Brain microvascular endothelial cell (primary cell): ENCODE measurements around the gene LEPROT.

Experiments used
- DNase-seq: peaks from one replicate; pipeline ENCODE4 v3.0.0-alpha.2; 2020
- H3K27ac ChIP-seq: fragments of 250-450 bp; sonication (Bioruptor Pico); 2 replicates; pipeline ENCODE4 v1.5.1; 2020; ENCODE audit warnings: mild to moderate bottlenecking, moderate library complexity
- H3K27me3 ChIP-seq: fragments of 250-450 bp; sonication (Bioruptor Pico); replicated peaks from 2 replicates; pipeline ENCODE4 v1.5.1; 2020; ENCODE audit warnings: mild to moderate bottlenecking
- H3K36me3 ChIP-seq: fragments of 250-450 bp; sonication (Bioruptor Pico); replicated peaks from 2 replicates; pipeline ENCODE4 v1.5.1; 2020; ENCODE audit warnings: mild to moderate bottlenecking
- H3K4me3 ChIP-seq: 2 replicates; pipeline ENCODE4 v1.5.1; 2011; ENCODE audit warnings: low read depth, mild to moderate bottlenecking, control low read depth, low read length, moderate library complexity
- CTCF ChIP-seq: IDR thresholded peaks from 2 replicates; pipeline ENCODE4 v1.5.1; 2011; ENCODE audit warnings: low read depth, mild to moderate bottlenecking, moderate library complexity, low read length, control low read depth, inconsistent platforms; ENCODE audit errors: missing control alignments
- in situ Hi-C: cut with HindIII; loops from 2 replicates; pipeline ENCODE4 v1.10.0; 2017; ENCODE audit warnings: low sequenced_read_pairs, low pct_ligation_motif_present

Gene LEPROT

DNA sequence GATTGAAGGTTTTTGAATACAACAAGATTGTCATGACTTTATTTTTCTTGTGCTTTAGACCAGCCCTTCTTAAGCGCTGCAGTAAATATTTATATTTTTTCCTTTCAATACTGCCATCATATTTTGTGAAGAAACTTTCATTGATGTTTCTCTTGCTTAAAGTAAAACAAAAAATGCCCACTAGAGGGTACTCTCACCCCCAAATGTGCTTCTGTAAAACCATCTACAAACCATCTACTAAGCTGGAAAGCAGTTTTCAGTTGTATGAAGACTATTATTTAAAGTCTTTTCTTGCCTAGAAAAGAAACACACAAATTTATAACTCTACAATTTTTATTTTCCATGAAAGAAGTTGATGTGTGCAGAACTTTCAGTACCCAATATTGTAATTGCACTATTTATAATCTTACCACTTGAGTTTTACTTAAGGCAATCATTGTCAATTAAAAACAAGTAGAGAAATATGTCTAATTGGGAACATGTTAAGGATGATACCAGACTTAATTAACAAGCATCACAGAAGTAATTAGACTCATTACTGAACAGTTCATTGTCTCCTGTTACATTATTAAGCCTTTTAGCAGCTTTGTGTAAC is 10.7 kb downstream of the LEPROT start:
- DNase-seq: peak; percentile 48

DNA sequence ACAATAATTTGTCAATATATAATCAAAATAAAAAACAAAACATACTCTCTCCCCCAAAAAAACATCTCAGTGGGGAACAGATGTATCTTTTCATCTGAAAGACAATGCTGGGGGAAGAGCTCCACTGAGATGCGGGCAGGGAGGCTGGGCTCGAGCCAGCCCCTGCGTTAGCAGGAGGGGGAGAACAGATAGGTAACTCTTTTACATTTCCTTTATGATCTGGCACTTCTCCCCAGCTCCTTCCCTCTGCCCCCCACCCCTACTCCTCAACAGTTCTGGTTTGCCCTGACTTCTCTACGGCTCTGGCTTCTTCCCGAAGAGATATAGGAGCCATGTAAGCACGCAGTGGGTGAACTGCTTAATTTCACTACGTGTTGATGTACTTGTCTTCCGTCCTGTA is 12.4 kb downstream of the LEPROT start:
- TF ChIP-seq CTCF: no peak
- Histone ChIP-seq H3K27me3 (no peaks in the 10 kb centered on the region), H3K27ac (no peak overlapping the region), H3K36me3 (peaks cover 18% of the 10 kb centered on the region), H3K4me3 (no peak overlapping the region)
- DNase-seq: no peak
- in situ Hi-C loops: no loop called here

More for the DNA sequence above, 10.7 kb downstream of the LEPROT start:
- H3K36me3 ChIP-seq: peaks cover 29% of the 10 kb centered on the region
- no peak overlapping the region for H3K4me3 ChIP-seq
- in situ Hi-C loops: no loop called here
- TF ChIP-seq CTCF: peak; percentile 45
- no peaks in the 10 kb centered on the region for H3K27me3 ChIP-seq
- peak overlapping the region; percentile 92 for H3K27ac ChIP-seq

- Histone ChIP-seq H3K36me3 (peaks cover 18% of the 10 kb centered on the region), H3K27ac (no peak overlapping the region), H3K27me3 (no peaks in the 10 kb centered on the region), H3K4me3 (no peak overlapping the region)
- DNase-seq: no peak
- no peak for TF ChIP-seq CTCF
- in situ Hi-C loops: no loop called here
Measured at GRCh38 chr1:65434255-65434654, 13.8 kb downstream of the LEPROT start.

DNA sequence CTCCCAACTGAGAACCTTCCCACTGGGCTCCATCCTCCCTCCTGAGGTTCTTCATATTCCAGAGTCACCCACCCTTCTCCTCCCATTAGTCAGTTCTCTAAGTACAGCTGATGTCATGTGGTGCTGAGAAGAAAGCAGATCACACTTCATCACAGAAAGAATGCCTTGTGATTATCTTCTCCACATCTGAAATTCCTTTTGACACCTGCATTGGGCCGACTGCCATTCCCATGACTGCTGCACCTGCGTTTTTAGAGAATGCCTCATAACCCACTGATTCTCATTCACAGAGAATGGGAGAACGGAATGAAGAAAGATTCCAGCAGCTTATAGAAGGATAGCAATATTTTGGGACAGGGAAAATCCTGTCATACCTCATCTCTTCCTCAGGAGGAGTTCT is 14.3 kb downstream of the LEPROT start:
- DNase-seq: no peak
- no peak for TF ChIP-seq CTCF
- Histone ChIP-seq H3K36me3 (peaks cover 18% of the 10 kb centered on the region), H3K27me3 (no peaks in the 10 kb centered on the region), H3K4me3 (no peak overlapping the region), H3K27ac (no peak overlapping the region)
- in situ Hi-C loops: no loop called here

GRCh38 chr1:65435987-65436386 is 15.5 kb downstream of the LEPROT start:
- peak; percentile 22 for DNase-seq
- TF ChIP-seq CTCF: no peak
- Histone ChIP-seq H3K4me3 (no peak overlapping the region), H3K27me3 (no peaks in the 10 kb centered on the region), H3K27ac (no peak overlapping the region), H3K36me3 (peaks cover 8% of the 10 kb centered on the region)
- in situ Hi-C loops: no loop called here

- Histone ChIP-seq H3K27me3 (no peaks in the 10 kb centered on the region), H3K27ac (no peak overlapping the region), H3K36me3 (peaks cover 8% of the 10 kb centered on the region), H3K4me3 (no peak overlapping the region)
- DNase-seq: no peak
- TF ChIP-seq CTCF: no peak
- in situ Hi-C loops: no loop called here
Measured at GRCh38 chr1:65437616-65438015, 17.1 kb downstream of the LEPROT start.
